HL-60 (cell line): ENCODE measurements around the gene LPIN1.

Experiments
- DNase-seq, 2 experiments: peaks; one replicate each; pipeline ENCODE4 v3.0.0-alpha.2; 2010 to 2020; ENCODE audit warnings: low read depth in 1 of 2, low spot score in 1 of 2
- H3K27ac ChIP-seq: fragments of 250-450 bp; sonication (Bioruptor Pico); replicated peaks from 2 replicates; pipeline ENCODE4 v1.5.1; 2020; ENCODE audit warnings: mild to moderate bottlenecking, moderate library complexity
- H3K27me3 ChIP-seq: fragments of 250-450 bp; sonication (Bioruptor Pico); 2 replicates; pipeline ENCODE4 v1.5.1; 2021; ENCODE audit warnings: mild to moderate bottlenecking, moderate library complexity; ENCODE audit not compliant: insufficient read depth, poor library complexity, severe bottlenecking
- H3K4me3 ChIP-seq: replicated peaks from 2 replicates; pipeline ENCODE4 v1.5.1; 2011; ENCODE audit warnings: mild to moderate bottlenecking, control low read depth, low read length; ENCODE audit not compliant: insufficient read depth
- GABPA ChIP-seq: IDR thresholded peaks from 2 replicates; pipeline ENCODE4 v1.6.1; 2012; ENCODE audit warnings: low read depth
- POLR2AphosphoS5 ChIP-seq: IDR thresholded peaks from 2 replicates; pipeline ENCODE4 v1.6.1; 2012; ENCODE audit warnings: low read depth
- SPI1 ChIP-seq: IDR thresholded peaks from 2 replicates; pipeline ENCODE4 v1.6.1; 2012; ENCODE audit warnings: low read depth, mild to moderate bottlenecking, borderline replicate concordance
- TF ChIP-seq, protein P1 (sequence below): IDR thresholded peaks from one replicate; pipeline ENCODE4 v1.5.1; 2011; ENCODE audit warnings: low read length, control low read depth, inconsistent platforms; ENCODE audit not compliant: insufficient read depth
- TF ChIP-seq, protein P2 (sequence below): IDR thresholded peaks from 2 replicates; pipeline ENCODE4 v1.6.1; 2012; ENCODE audit warnings: low read depth; ENCODE audit not compliant: insufficient replicate concordance

LPIN1 gene

DNA sequence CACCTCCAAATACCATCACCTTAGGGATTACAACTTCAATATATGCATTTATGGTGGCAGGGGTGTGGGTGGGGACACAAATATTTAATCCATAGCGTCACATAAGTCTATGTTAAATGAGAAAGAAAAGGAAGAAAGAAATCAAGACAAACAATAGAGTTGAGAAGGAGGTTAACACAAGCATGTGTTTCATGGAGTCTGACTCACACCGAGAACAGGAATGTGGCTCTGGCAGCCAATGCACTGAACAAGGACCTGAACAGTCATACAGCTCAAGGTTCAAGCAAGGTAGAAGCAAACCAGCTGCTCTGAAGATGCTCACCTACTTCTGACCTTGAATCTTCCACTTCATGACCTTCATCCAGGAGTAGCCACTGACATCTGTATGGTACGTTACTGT is 36.2 kb upstream of the LPIN1 start:
- DNase-seq: no peak
- TF ChIP-seq POLR2AphosphoS5: no peak
- TF ChIP-seq, protein P1, sequence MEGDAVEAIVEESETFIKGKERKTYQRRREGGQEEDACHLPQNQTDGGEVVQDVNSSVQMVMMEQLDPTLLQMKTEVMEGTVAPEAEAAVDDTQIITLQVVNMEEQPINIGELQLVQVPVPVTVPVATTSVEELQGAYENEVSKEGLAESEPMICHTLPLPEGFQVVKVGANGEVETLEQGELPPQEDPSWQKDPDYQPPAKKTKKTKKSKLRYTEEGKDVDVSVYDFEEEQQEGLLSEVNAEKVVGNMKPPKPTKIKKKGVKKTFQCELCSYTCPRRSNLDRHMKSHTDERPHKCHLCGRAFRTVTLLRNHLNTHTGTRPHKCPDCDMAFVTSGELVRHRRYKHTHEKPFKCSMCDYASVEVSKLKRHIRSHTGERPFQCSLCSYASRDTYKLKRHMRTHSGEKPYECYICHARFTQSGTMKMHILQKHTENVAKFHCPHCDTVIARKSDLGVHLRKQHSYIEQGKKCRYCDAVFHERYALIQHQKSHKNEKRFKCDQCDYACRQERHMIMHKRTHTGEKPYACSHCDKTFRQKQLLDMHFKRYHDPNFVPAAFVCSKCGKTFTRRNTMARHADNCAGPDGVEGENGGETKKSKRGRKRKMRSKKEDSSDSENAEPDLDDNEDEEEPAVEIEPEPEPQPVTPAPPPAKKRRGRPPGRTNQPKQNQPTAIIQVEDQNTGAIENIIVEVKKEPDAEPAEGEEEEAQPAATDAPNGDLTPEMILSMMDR: no peak
- TF ChIP-seq GABPA: no peak
- TF ChIP-seq SPI1: no peak
- TF ChIP-seq, protein P2, sequence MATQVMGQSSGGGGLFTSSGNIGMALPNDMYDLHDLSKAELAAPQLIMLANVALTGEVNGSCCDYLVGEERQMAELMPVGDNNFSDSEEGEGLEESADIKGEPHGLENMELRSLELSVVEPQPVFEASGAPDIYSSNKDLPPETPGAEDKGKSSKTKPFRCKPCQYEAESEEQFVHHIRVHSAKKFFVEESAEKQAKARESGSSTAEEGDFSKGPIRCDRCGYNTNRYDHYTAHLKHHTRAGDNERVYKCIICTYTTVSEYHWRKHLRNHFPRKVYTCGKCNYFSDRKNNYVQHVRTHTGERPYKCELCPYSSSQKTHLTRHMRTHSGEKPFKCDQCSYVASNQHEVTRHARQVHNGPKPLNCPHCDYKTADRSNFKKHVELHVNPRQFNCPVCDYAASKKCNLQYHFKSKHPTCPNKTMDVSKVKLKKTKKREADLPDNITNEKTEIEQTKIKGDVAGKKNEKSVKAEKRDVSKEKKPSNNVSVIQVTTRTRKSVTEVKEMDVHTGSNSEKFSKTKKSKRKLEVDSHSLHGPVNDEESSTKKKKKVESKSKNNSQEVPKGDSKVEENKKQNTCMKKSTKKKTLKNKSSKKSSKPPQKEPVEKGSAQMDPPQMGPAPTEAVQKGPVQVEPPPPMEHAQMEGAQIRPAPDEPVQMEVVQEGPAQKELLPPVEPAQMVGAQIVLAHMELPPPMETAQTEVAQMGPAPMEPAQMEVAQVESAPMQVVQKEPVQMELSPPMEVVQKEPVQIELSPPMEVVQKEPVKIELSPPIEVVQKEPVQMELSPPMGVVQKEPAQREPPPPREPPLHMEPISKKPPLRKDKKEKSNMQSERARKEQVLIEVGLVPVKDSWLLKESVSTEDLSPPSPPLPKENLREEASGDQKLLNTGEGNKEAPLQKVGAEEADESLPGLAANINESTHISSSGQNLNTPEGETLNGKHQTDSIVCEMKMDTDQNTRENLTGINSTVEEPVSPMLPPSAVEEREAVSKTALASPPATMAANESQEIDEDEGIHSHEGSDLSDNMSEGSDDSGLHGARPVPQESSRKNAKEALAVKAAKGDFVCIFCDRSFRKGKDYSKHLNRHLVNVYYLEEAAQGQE: no peak
- no peak overlapping the region for H3K27ac ChIP-seq
- H3K27me3 ChIP-seq: no peaks in the 10 kb centered on the region
- H3K4me3 ChIP-seq: no peak overlapping the region

DNA sequence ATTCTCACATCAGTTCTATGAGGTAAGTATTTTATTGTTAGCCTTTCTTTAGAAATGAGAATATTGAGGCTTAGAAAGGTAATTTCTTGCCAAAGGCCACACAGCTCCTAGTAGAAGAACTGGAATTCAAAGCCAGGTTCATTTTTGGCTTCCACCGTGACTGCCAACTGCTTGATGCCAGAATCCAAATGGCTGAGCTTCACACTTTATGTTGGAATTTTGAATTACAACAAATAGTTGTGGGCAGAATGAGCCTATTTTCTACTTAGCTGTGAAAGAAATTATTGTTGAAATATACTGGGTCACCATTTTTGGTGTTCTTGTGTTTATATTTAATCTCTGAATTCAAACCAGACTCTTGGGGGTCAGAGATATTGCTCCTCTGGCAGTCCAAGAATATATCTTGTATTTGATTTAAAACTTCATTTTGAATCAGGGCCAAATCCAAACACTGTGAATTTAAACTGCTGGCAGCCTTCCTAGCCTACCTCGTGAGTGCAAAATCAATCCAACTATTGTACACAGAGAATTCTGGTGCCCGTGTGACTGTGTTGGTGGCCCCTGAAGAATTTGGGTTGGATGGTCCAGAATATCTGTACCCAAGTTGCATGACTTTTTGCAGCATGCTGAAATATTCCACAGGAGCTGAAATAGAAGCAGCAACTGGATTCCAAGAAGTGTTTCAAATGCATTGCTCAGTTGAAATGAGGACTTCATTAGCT is 35.6 kb upstream of the LPIN1 start:
- TF ChIP-seq, protein P2: no peak
- TF ChIP-seq SPI1: no peak
- TF ChIP-seq, protein P1: no peak
- no peak for TF ChIP-seq POLR2AphosphoS5
- no peak for TF ChIP-seq GABPA
- Histone ChIP-seq H3K27me3 (no peaks in the 10 kb centered on the region), H3K27ac (no peak overlapping the region), H3K4me3 (no peak overlapping the region)
- no peak for DNase-seq

DNA sequence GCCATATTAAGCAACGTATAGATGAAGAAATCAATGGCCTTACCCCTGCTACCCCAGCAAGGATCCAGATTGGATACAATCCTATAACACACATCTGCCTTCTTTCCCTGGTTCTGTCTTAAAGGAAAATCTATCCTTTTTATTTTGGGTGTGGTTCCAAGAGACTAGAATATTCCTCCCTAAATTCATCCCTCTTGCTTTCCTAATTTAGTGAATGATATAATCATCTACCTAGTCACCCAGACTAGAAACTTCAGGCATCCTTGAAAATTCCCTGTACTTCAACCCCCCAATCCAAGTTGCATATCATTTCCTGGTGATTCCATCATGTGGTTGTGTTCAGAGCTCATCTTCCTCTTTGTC is 35.1 kb upstream of the LPIN1 start:
- Histone ChIP-seq H3K27ac (no peak overlapping the region), H3K27me3 (no peaks in the 10 kb centered on the region), H3K4me3 (no peak overlapping the region)
- DNase-seq: no peak
- TF ChIP-seq GABPA (no peak), POLR2AphosphoS5 (no peak), SPI1 (no peak)
- TF ChIP-seq, protein P2: no peak
